ENCODE measurements around the gene GCLC. TPM values are rescaled to one million over a fixed set of nuclear protein-coding genes. Genes with fewer than 3 reads are reported as not detected.

The GCLC gene
- polyA plus RNA-seq, 1 donor from 2014 or later: 10.4 TPM

DNA sequence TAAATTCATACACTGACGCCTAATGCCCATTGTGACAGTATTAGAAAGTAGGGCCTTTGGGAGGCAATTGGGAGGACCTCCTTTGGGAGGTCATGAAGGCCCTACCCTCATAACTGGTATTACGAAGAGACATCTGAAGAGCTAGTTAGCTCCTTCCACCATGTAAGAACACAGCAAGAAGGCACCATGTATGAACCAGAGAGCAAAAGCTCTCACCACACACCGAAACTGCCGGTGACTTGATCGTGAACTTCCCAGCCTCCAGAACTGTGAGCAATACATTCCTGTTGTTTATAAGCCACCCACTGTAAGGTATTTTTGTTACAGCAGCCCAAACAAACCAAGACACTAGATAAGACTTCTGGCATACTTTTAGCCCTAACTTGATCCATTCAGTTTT is 41.8 kb downstream of the GCLC start:
- Histone ChIP-seq H3K36me3 (ENCODE audit: insufficient read depth, low read length) (peaks cover 6% of the 10 kb centered on the region), H4K20me1 (ENCODE audit: insufficient read depth) (no peaks in the 10 kb centered on the region)

DNA sequence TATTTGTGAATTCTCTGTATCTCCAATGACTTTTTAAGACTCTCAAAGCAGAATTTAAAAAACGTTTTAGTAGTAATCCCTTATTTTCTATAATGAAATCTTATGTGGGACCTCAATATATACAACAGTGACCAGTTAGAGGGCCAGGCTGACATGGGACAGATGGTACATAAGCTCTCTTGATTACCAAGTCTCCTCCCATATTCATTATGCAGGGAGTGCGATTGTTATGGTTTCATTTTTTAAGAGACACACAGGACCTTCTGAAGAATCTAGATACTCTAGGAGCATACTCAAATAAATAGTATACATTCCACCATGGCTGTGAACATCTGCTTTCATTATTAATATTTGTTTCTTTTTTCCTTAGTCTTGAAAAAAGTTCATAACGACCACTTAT is 43.5 kb downstream of the GCLC start:
- no peak overlapping the region for H3K4me2 ChIP-seq (ENCODE audit: low read length)
- H3K36me3 ChIP-seq (ENCODE audit: insufficient read depth, low read length): peaks cover 6% of the 10 kb centered on the region
- no peaks in the 10 kb centered on the region for H3F3A ChIP-seq (ENCODE audit: insufficient read depth, low read length, poor library complexity, severe bottlenecking)
- H3K9me3 ChIP-seq (ENCODE audit: low read length): no peaks in the 10 kb centered on the region
- no peaks in the 10 kb centered on the region for H3K9me2 ChIP-seq (ENCODE audit: insufficient read depth, low read length)
- no peaks in the 10 kb centered on the region for H3K79me2 ChIP-seq (replicated peaks; ENCODE audit: insufficient read depth, low read length)
- H4K20me1 ChIP-seq (ENCODE audit: insufficient read depth): no peaks in the 10 kb centered on the region
- TF ChIP-seq RAD21 (conservative IDR thresholded peaks at IDR 0.05) (no peak), MXI1 (conservative IDR thresholded peaks at IDR 0.05; ENCODE audit: poor library complexity, severe bottlenecking) (no peak), SMC3 (conservative IDR thresholded peaks at IDR 0.05; ENCODE audit: poor library complexity) (no peak), TAF1 (IDR thresholded peaks at IDR 0.05; ENCODE audit: low read depth) (no peak)
- TF ChIP-seq, protein P1, sequence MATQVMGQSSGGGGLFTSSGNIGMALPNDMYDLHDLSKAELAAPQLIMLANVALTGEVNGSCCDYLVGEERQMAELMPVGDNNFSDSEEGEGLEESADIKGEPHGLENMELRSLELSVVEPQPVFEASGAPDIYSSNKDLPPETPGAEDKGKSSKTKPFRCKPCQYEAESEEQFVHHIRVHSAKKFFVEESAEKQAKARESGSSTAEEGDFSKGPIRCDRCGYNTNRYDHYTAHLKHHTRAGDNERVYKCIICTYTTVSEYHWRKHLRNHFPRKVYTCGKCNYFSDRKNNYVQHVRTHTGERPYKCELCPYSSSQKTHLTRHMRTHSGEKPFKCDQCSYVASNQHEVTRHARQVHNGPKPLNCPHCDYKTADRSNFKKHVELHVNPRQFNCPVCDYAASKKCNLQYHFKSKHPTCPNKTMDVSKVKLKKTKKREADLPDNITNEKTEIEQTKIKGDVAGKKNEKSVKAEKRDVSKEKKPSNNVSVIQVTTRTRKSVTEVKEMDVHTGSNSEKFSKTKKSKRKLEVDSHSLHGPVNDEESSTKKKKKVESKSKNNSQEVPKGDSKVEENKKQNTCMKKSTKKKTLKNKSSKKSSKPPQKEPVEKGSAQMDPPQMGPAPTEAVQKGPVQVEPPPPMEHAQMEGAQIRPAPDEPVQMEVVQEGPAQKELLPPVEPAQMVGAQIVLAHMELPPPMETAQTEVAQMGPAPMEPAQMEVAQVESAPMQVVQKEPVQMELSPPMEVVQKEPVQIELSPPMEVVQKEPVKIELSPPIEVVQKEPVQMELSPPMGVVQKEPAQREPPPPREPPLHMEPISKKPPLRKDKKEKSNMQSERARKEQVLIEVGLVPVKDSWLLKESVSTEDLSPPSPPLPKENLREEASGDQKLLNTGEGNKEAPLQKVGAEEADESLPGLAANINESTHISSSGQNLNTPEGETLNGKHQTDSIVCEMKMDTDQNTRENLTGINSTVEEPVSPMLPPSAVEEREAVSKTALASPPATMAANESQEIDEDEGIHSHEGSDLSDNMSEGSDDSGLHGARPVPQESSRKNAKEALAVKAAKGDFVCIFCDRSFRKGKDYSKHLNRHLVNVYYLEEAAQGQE (IDR thresholded peaks at IDR 0.05; ENCODE audit: borderline replicate concordance): no peak
- H3K27me3 ChIP-seq (ENCODE audit: insufficient read depth, low read depth, low read length): no peaks in the 10 kb centered on the region
- no peak overlapping the region for H3K27ac ChIP-seq (ENCODE audit: low read length)
- no peak overlapping the region for H3K9ac ChIP-seq (ENCODE audit: low read length)
- H3K4me3 ChIP-seq (ENCODE audit: low read length): no peak overlapping the region
- no peak overlapping the region for H2AFZ ChIP-seq (ENCODE audit: low read depth, low read length)

More for the DNA sequence above, 41.8 kb downstream of the GCLC start:
- Histone ChIP-seq H3K4me3 (ENCODE audit: low read length) (no peak overlapping the region), H3F3A (ENCODE audit: insufficient read depth, low read length, poor library complexity, severe bottlenecking) (no peaks in the 10 kb centered on the region), H3K4me2 (ENCODE audit: low read length) (no peak overlapping the region), H3K9me2 (ENCODE audit: insufficient read depth, low read length) (no peaks in the 10 kb centered on the region), H3K79me2 (replicated peaks; ENCODE audit: insufficient read depth, low read length) (no peaks in the 10 kb centered on the region), H3K9ac (ENCODE audit: low read length) (no peak overlapping the region), H3K9me3 (ENCODE audit: low read length) (no peaks in the 10 kb centered on the region), H3K27me3 (ENCODE audit: insufficient read depth, low read depth, low read length) (no peaks in the 10 kb centered on the region), H3K27ac (ENCODE audit: low read length) (no peak overlapping the region), H2AFZ (ENCODE audit: low read depth, low read length) (no peak overlapping the region)
- no peak for TF ChIP-seq EZH2 (IDR thresholded peaks at IDR 0.05; ENCODE audit: borderline replicate concordance, insufficient read depth, low read length, poor library complexity, severe bottlenecking)
- no peak for TF ChIP-seq TAF1 (IDR thresholded peaks at IDR 0.05; ENCODE audit: low read depth)
- TF ChIP-seq, protein P1 (IDR thresholded peaks at IDR 0.05; ENCODE audit: borderline replicate concordance): no peak
- TF ChIP-seq MXI1 (conservative IDR thresholded peaks at IDR 0.05; ENCODE audit: poor library complexity, severe bottlenecking): no peak
- TF ChIP-seq, protein P2, sequence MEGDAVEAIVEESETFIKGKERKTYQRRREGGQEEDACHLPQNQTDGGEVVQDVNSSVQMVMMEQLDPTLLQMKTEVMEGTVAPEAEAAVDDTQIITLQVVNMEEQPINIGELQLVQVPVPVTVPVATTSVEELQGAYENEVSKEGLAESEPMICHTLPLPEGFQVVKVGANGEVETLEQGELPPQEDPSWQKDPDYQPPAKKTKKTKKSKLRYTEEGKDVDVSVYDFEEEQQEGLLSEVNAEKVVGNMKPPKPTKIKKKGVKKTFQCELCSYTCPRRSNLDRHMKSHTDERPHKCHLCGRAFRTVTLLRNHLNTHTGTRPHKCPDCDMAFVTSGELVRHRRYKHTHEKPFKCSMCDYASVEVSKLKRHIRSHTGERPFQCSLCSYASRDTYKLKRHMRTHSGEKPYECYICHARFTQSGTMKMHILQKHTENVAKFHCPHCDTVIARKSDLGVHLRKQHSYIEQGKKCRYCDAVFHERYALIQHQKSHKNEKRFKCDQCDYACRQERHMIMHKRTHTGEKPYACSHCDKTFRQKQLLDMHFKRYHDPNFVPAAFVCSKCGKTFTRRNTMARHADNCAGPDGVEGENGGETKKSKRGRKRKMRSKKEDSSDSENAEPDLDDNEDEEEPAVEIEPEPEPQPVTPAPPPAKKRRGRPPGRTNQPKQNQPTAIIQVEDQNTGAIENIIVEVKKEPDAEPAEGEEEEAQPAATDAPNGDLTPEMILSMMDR (IDR thresholded peaks at IDR 0.05; ENCODE audit: poor library complexity, severe bottlenecking): no peak
- no peak for TF ChIP-seq SMC3 (conservative IDR thresholded peaks at IDR 0.05; ENCODE audit: poor library complexity)
- no peak for TF ChIP-seq RAD21 (conservative IDR thresholded peaks at IDR 0.05)
- no peak for TF ChIP-seq POLR2AphosphoS5 (IDR thresholded peaks at IDR 0.05)
- TF ChIP-seq EP300 (conservative IDR thresholded peaks at IDR 0.05; ENCODE audit: poor library complexity, severe bottlenecking): no peak

All from neural cell (in vitro differentiated cells).